HG02885 (cell line): ENCODE measurements around the gene FAM193B.

Source experiments
- ATAC-seq: cut with Tn5 transposase; IDR thresholded peaks from one replicate; pipeline ENCODE4 v1.9.1; 2021; ENCODE audit warnings: mild to moderate bottlenecking; ENCODE audit not compliant: unreplicated experiment, poor library complexity

Gene FAM193B

GRCh38 chr5:177474002-177474476 lies 80.3 kb downstream of the FAM193B start:
- no peak for ATAC-seq

- ATAC-seq, result no peak
These were observed 80.8 kb downstream of the FAM193B start, which contains the start of gene DBN1 for GRCh38 chr5:177473443-177474001. DBN1 (minus strand) TSS chr5:177473634; CDS start chr5:177473521, 113 bp downstream.

DNA sequence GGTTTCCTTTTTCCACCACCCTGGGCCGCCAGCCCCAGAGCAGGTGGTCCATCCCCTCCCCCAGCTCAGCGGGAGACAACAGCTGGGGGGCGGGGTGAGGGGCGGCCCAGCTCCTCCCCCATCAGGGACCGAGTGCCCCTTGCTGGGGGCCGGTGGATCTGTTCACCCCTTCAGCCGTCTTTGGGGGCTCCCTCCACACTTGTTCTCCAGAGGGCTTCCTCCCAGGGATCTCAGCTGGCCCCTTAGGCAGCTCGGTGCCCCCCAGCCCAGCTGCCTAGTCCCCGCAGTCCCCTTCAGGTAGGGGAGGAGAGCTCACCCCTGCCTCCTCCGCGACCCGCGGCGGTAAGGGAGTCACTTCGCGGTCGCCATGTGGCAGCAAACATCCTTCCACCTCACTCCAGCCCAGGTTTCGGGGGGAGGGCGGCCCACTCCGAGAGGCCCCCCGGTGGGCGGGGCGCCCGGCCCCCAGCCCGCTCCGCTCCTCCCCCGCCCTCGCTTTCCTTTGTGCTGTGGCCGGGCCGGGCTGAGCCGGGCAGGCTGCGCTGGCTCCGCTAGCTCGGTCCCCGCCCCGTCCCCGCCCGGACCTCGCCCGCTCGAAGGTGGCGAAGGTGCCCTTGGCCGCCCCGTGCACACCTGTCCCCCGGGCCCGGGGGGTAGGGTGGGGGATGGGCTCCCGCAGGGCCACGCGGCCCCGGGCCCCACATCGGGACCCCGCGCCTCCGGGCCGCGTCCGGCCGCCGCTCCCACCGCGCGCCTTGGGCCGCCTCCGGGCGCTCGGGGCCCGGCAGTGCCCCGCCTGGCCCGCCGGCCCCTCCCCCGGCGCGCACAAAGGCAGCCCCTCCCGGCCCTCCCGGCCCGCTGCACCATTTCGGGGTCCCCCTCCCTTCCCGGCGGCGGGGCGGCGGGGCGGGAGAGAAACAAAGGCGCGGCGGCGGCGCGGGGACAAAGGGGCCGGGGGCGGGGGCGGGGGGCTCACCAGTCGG lies 81.6 kb downstream of the FAM193B start:
- no peak for ATAC-seq

GRCh38 chr5:177471610-177472356 lies 82.6 kb downstream of the FAM193B start:
- no peak for ATAC-seq

DNA sequence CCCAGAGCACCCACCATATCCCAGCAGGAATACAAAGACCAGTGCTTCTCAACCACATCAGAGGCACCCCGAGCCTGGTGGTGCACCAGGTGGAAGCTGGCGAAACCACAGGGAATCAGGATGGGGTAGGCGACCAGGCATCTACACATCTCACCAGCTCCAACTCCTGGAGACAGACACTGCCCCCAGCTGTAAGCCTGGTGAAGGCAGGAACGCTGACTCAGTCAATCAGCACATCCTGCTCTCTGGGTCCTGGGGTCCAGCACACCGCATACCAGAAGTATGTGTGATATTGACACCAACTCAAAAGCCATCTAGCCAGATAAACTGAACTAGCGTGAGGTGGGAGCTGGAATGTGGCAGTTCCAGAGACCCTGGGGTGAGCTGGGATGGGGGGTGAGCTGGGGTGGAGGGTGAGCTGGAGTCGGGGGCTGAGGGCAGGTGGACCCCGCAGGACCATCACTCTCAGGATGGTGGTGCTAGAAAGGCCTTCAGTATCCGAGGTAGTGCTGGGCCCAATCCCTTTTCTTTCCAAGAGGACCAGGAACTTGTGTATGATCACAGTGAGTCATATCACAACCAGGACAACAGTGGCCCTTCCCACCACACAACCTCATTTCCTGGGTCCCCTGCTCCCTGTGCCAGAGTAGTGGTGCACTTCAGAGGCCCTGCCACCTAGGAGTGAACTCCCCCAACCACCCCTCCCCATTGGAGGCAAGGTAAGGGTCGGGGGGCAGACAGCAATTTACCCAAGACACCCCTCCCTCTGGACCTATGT lies 83.4 kb downstream of the FAM193B start:
- ATAC-seq, result no peak
